Activated B cell treated with CpG ODN at 0.5 μM for 24 hours (primary cell): ENCODE results near the gene SELENBP1. TPM values are rescaled to one million over a fixed set of nuclear protein-coding genes. Genes with fewer than 3 reads are reported as not detected.
"Not testable (repeated sequence)": the region's sequence is repeated elsewhere in the genome, so short reads cannot be mapped to it uniquely, and the experiment has no call there.

ENCODE experiments used
- ATAC-seq: fragments of 200-7000 bp; cut with Tn5 transposase; one replicate; pipeline ENCODE4 v1.10.0; 2021; ENCODE audit warnings: low read depth, mild to moderate bottlenecking, moderate library complexity
- CTCF ChIA-PET: fragments of 350-600 bp; sonication (Branson Sonifier 250); formaldehyde crosslinking; loops from one replicate; lab custom pipeline; 2021; ENCODE audit warnings: antibody characterized with exemption; lab: Charles Lee
- POLR2A ChIA-PET: fragments of 350-600 bp; sonication (Branson Sonifier 250); formaldehyde crosslinking; loops from one replicate; lab custom pipeline; 2021; ENCODE audit warnings: antibody characterized with exemption; lab: Charles Lee
- DNase-seq: peaks from one replicate; pipeline ENCODE4 v3.0.0; 2022
- H3K27ac Mint-ChIP-seq: one replicate; pipeline ENCODE4 v1.8.0; 2020; ENCODE audit warnings: mixed read lengths
- H3K27me3 Mint-ChIP-seq: one replicate; pipeline ENCODE4 v1.8.0; 2021; ENCODE audit warnings: mixed read lengths
- H3K36me3 Mint-ChIP-seq: one replicate; pipeline ENCODE4 v1.8.0; 2021; ENCODE audit warnings: low read depth, mixed read lengths
- H3K4me1 Mint-ChIP-seq: one replicate; pipeline ENCODE4 v1.8.0; 2021; ENCODE audit warnings: mixed read lengths
- H3K4me3 Mint-ChIP-seq: one replicate; pipeline ENCODE4 v1.8.0; 2020; ENCODE audit warnings: mild to moderate bottlenecking, mixed read lengths
- H3K9me3 Mint-ChIP-seq: one replicate; pipeline ENCODE4 v1.8.0; 2020; ENCODE audit warnings: mixed read lengths
- CTCF ChIP-seq: fragments of 200-600 bp; IDR thresholded peaks from one replicate; pipeline ENCODE4 v1.8.0; 2022; ENCODE audit warnings: antibody characterized with exemption, mild to moderate bottlenecking
- intact Hi-C: fragments of 100-400 bp; cut with micrococcal nuclease; formaldehyde crosslinking; loops from one replicate; pipeline ENCODE4 v1.15.1; 2024
- total RNA-seq: library from RNA; stranded (reverse); gene quantifications from 2 replicates; pipeline ENCODE4 v1.2.3, GENCODE V29; 2022

Gene SELENBP1
- total RNA-seq, 1 donor from 2014 or later, result not detected

- Mint-ChIP-seq H3K9me3 (no peaks in the 10 kb centered on the region), H3K4me1 (peaks cover 6% of the 10 kb centered on the region), H3K4me3 (no peak overlapping the region), H3K27me3 (peaks cover 2% of the 10 kb centered on the region), H3K27ac (no peak overlapping the region), H3K36me3 (no peaks in the 10 kb centered on the region)
- TF ChIP-seq CTCF, result no peak
- intact Hi-C loops, result no loop called here
- CTCF ChIA-PET, result interaction anchor here (0.9 kb wide), 1 partner anchor 93 kb away, joined by 3 read pairs; no protein-coding TSS in a partner anchor
- no peak for DNase-seq
- ATAC-seq, result no peak
- POLR2A ChIA-PET, result no interaction called here
Observed at GRCh38 chr1:151393583-151393982, 21.1 kb upstream of the SELENBP1 start.

GRCh38 chr1:151391079-151391563, 18.6 kb upstream of the SELENBP1 start:
- no peaks in the 10 kb centered on the region for H3K36me3 Mint-ChIP-seq
- peaks cover 2% of the 10 kb centered on the region for H3K27me3 Mint-ChIP-seq
- no peaks in the 10 kb centered on the region for H3K9me3 Mint-ChIP-seq
- TF ChIP-seq CTCF, result no peak
- POLR2A ChIA-PET, result interaction anchor here (0.5 kb wide), 1 partner anchor 8 kb away, joined by 11 read pairs; no protein-coding TSS in a partner anchor
- ATAC-seq, result no peak
- H3K4me3 Mint-ChIP-seq, result no peak overlapping the region
- CTCF ChIA-PET, result no interaction called here
- intact Hi-C loops, result no loop called here
- no peak for DNase-seq
- H3K27ac Mint-ChIP-seq, result no peak overlapping the region
- no peaks in the 10 kb centered on the region for H3K4me1 Mint-ChIP-seq

- intact Hi-C loops, DNase-seq, H3K4me1 Mint-ChIP-seq, H3K4me3 Mint-ChIP-seq, H3K9me3 Mint-ChIP-seq, CTCF ChIA-PET, H3K27ac Mint-ChIP-seq, H3K36me3 Mint-ChIP-seq, H3K27me3 Mint-ChIP-seq, ATAC-seq: not testable (repeated sequence)
- POLR2A ChIA-PET, result interaction anchor here (0.5 kb wide), 1 partner anchor 7 kb away, joined by 11 read pairs; no protein-coding TSS in a partner anchor
Observed at GRCh38 chr1:151390221-151391078, 17.9 kb upstream of the SELENBP1 start.

GRCh38 chr1:151386002-151386401, 13.5 kb upstream of the SELENBP1 start:
- CTCF ChIA-PET, result no interaction called here
- Mint-ChIP-seq H3K27ac (no peak overlapping the region), H3K9me3 (no peaks in the 10 kb centered on the region), H3K36me3 (no peaks in the 10 kb centered on the region), H3K4me3 (no peak overlapping the region), H3K27me3 (no peaks in the 10 kb centered on the region), H3K4me1 (no peaks in the 10 kb centered on the region)
- DNase-seq (no peak), ATAC-seq (no peak)
- intact Hi-C loops, result no loop called here
- POLR2A ChIA-PET, result no interaction called here
- TF ChIP-seq CTCF, result no peak

GRCh38 chr1:151384584-151384983, 12.1 kb upstream of the SELENBP1 start:
- ChIA-PET POLR2A (interaction anchor here (1.1 kb wide), 1 partner anchor 37 kb away, joined by 3 read pairs; the partner anchor contains the start of gene RFX5), CTCF (interaction anchor here (1.4 kb wide), 1 partner anchor 44 kb away, joined by 3 read pairs; no protein-coding TSS in a partner anchor)
- Mint-ChIP-seq H3K27ac (no peak overlapping the region), H3K4me3 (no peak overlapping the region), H3K27me3 (no peaks in the 10 kb centered on the region), H3K36me3 (no peaks in the 10 kb centered on the region), H3K4me1 (no peaks in the 10 kb centered on the region), H3K9me3 (no peaks in the 10 kb centered on the region)
- DNase-seq (no peak), ATAC-seq (no peak)
- no peak for TF ChIP-seq CTCF
- intact Hi-C loops, result no loop called here
